Psoas muscle (tissue), 8 donors: ENCODE data around the gene CORO2B. TPM values are rescaled to one million over a fixed set of nuclear protein-coding genes. Genes with fewer than 3 reads are reported as not detected.
A peak's percentile ranks its signal among the peaks of the same experiment; 100 is the strongest.
"Not testable (repeated sequence)": the region's sequence is repeated elsewhere in the genome, so short reads cannot be mapped to it uniquely, and the experiment has no call there.

Source experiments
- ATAC-seq, 4 donors: fragments of 200-7000 bp; cut with Tn5 transposase; one replicate each; pipeline ENCODE4 v1.9.1; 2020; ENCODE audit warnings: moderate library complexity in 3 of 4, mild to moderate bottlenecking in 2 of 4
- DNase-seq, 2 donors: peaks; one replicate each; pipeline ENCODE4 v3.0.0-alpha.2; 2020
- H3K27ac ChIP-seq: fragments of 200-600 bp; one replicate; pipeline ENCODE4 v1.8.0; 2022
- H3K27me3 ChIP-seq, 3 donors: fragments of 200-600 bp in 1 of 3; one replicate each; pipeline versions ENCODE4 v1.6.1 to v1.8.0; 2013 to 2022; ENCODE audit warnings: low read length in 2 of 3, mild to moderate bottlenecking in 2 of 3, moderate library complexity in 1 of 3; ENCODE audit not compliant: insufficient read depth in 3 of 3
- H3K36me3 ChIP-seq, 2 donors: fragments of 200-600 bp in 1 of 2; one replicate each; pipeline versions ENCODE4 v1.6.1 to v1.8.0; 2013 to 2022; ENCODE audit warnings: low read depth in 1 of 2, mild to moderate bottlenecking in 1 of 2, moderate library complexity in 1 of 2; ENCODE audit not compliant: insufficient read depth in 1 of 2
- H3K4me1 ChIP-seq: fragments of 200-600 bp; one replicate; pipeline ENCODE4 v1.8.0; 2022
- H3K4me3 ChIP-seq: fragments of 200-600 bp; one replicate; pipeline ENCODE4 v1.8.0; 2022; ENCODE audit warnings: mild to moderate bottlenecking
- H3K9me3 ChIP-seq: fragments of 200-600 bp; one replicate; pipeline ENCODE4 v1.8.0; 2022
- WGBS, 3 donors: extraction: QIAGEN DNeasy Blood & Tissue Kit; methylation state at CpG; one replicate each; pipeline versions ENCODE4 v1.1.6 to v1.1.7; 2013; 5-methylcytosine and 5-hydroxymethylcytosine counted together
- intact Hi-C, 2 donors: fragments of 100-400 bp; cut with DNase I; formaldehyde crosslinking; loops; one replicate each; pipeline versions ENCODE4 v1.11.0 to v1.14.2; 2022
- polyA plus RNA-seq, 3 donors: library from polyadenylated mRNA; stranded (reverse); fragments of 200-250 nt; gene quantifications; one replicate each; pipeline ENCODE4 v1.2.3, GENCODE V29; 2013
- total RNA-seq, 4 donors: library from RNA; stranded (reverse); fragmentation: NEBNext Ultra II Directional in 2 of 4; extraction: Animal tissue kit (Norgen Biotek cat#: 25700) in 2 of 4; gene quantifications; one replicate each; pipeline versions ENCODE4 v1.2.1 to v1.2.4, GENCODE V29; 2021 to 2023
- TF ChIP-seq, protein P1 (sequence below): fragments of 200-600 bp; IDR thresholded peaks from one replicate; pipeline ENCODE4 v1.8.0; 2022; ENCODE audit warnings: antibody characterized with exemption
- donor health status: healthy with polysubstance abuse.
- donor health status: DM: no; HTN: no; CAD: no; lungs with moderate emphysema.
- donor health status: Bipolar disorder and iron deficiency.
- donor health status: healthy.
- donor health status: DM: yes; HTN: yes; CAD: no.
- donor health status: DM: no; HTN: no; CAD: no.
- donor health status: DM: no; HTN: no; CAD: no.
- donor health status: DM: yes; HTN: yes; CAD: no.

Gene CORO2B
- total and polyA plus RNA-seq, 7 donors = 1.1 to 3.2 (median 2.0) TPM

- 29 to 39% (median 38%) methylated on average over 2 of the region's 2 CpGs for WGBS, 3 donors
- Histone ChIP-seq H3K27me3 (no peaks in the 10 kb centered on the region), H3K27ac (no peak overlapping the region), H3K9me3 (no peaks in the 10 kb centered on the region), H3K36me3 (no peaks in the 10 kb centered on the region), H3K4me1 (no peaks in the 10 kb centered on the region), H3K4me3 (no peak overlapping the region)
- no peak for DNase-seq
- no peak for ATAC-seq
- TF ChIP-seq, protein P1, sequence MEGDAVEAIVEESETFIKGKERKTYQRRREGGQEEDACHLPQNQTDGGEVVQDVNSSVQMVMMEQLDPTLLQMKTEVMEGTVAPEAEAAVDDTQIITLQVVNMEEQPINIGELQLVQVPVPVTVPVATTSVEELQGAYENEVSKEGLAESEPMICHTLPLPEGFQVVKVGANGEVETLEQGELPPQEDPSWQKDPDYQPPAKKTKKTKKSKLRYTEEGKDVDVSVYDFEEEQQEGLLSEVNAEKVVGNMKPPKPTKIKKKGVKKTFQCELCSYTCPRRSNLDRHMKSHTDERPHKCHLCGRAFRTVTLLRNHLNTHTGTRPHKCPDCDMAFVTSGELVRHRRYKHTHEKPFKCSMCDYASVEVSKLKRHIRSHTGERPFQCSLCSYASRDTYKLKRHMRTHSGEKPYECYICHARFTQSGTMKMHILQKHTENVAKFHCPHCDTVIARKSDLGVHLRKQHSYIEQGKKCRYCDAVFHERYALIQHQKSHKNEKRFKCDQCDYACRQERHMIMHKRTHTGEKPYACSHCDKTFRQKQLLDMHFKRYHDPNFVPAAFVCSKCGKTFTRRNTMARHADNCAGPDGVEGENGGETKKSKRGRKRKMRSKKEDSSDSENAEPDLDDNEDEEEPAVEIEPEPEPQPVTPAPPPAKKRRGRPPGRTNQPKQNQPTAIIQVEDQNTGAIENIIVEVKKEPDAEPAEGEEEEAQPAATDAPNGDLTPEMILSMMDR = no peak
- intact Hi-C loops = no loop called here
These were observed 176.9 kb downstream of the CORO2B start for GRCh38 chr15:68755731-68756130.

DNA sequence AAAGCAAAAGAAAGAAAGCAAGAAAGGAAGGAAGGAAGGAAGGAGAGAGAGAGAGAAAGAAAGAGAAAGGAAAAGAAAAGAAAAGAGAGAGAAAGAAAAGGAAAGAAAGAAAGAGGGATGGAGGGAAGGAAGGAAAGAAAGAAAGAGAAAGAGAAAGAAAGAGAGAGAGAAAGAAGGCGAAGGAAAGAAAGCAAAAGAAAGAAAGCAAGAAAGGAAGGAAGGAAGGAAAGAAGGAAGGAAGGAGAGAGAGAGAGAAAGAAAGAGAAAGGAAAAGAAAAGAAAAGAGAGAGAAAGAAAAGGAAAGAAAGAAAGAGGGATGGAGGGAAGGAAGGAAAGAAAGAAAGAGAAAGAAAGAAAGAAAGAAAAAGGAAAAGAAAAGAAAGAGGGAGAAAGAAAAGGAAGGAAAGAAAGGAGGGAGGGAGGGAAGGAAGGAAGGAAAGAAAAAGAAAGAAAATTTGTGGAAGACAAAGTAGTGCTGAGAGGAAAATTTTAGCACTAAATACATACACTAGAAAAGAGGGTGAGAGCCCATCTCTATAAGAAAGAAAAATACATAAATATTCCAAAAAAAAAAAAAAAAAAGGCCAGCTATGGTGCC, 181.3 kb downstream of the CORO2B start:
- H3K4me1 ChIP-seq, intact Hi-C loops, H3K4me3 ChIP-seq, DNase-seq, H3K27me3 ChIP-seq, H3K27ac ChIP-seq, ATAC-seq, H3K36me3 ChIP-seq, H3K9me3 ChIP-seq: not testable (repeated sequence)
- WGBS, 3 donors = 97 to 100% (median 100%) methylated on average over 1 of the region's 1 CpG

- intact Hi-C loops = no loop called here
- no peaks in the 10 kb centered on the region for H3K36me3 ChIP-seq
- 75 to 79% (median 77%) methylated on average over 4 of the region's 4 CpGs for WGBS, 3 donors
- H3K4me1 ChIP-seq = peaks cover 6% of the 10 kb centered on the region
- DNase-seq = no peak
- H3K27me3 ChIP-seq = no peaks in the 10 kb centered on the region
- no peak for ATAC-seq
- no peak overlapping the region for H3K27ac ChIP-seq
- TF ChIP-seq, protein P1 = no peak
- no peaks in the 10 kb centered on the region for H3K9me3 ChIP-seq
- no peak overlapping the region for H3K4me3 ChIP-seq
These were observed 184.3 kb downstream of the CORO2B start for GRCh38 chr15:68763063-68763462.

DNA sequence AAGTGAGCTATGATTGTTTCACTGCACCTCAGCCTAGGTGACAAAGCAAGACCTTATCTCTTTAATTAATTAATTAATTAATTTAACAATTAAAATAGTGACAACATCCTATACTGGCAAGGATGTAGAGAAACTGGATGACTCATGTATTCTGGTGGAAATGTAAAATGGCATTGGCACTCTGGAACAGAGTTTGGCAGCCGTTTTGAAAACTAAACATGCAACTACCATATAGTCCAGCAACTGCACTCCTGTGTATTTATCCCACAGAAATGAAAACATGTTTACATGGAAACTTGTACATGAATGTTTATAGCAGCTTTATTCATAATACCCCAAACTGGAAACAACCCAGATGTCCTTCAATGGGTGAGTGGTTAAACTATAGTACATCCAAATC, 185.3 kb downstream of the CORO2B start:
- DNase-seq = no peak
- ATAC-seq = no peak
- no peaks in the 10 kb centered on the region for H3K9me3 ChIP-seq
- H3K4me3 ChIP-seq = no peak overlapping the region
- no peaks in the 10 kb centered on the region for H3K36me3 ChIP-seq
- TF ChIP-seq, protein P1 = no peak
- intact Hi-C loops = no loop called here
- no peak overlapping the region for H3K27ac ChIP-seq
- peaks cover 6% of the 10 kb centered on the region for H3K4me1 ChIP-seq
- WGBS, 3 donors = 46 to 64% (median 58%) methylated on average over 1 of the region's 1 CpG
- H3K27me3 ChIP-seq = no peaks in the 10 kb centered on the region

- peaks cover 6% of the 10 kb centered on the region for H3K4me1 ChIP-seq
- TF ChIP-seq, protein P1 = no peak
- DNase-seq (no peak), ATAC-seq (peak in 2 of 4 donors; percentile 77 to 80)
- H3K27ac ChIP-seq = no peak overlapping the region
- no peak overlapping the region for H3K4me3 ChIP-seq
- intact Hi-C loops = no loop called here
- H3K36me3 ChIP-seq = no peaks in the 10 kb centered on the region
- no peaks in the 10 kb centered on the region for H3K9me3 ChIP-seq
- H3K27me3 ChIP-seq = no peaks in the 10 kb centered on the region
- 43 to 59% (median 43%) methylated on average over 11 of the region's 11 CpGs for WGBS, 3 donors
These were observed 187.0 kb downstream of the CORO2B start for GRCh38 chr15:68765602-68766368.
